Cardiac muscle cell (in vitro differentiated cells and primary cell): ENCODE measurements around the gene SERPINA3. TPM values are rescaled to one million over a fixed set of nuclear protein-coding genes. Genes with fewer than 3 reads are reported as not detected.
"Not testable (repeated sequence)": the region's sequence is repeated elsewhere in the genome, so short reads cannot be mapped to it uniquely, and the experiment has no call there.

ENCODE experiments used
- DNase-seq, 2 donors: peaks; one replicate each; pipeline versions ENCODE4 v3.0.0 to v3.0.0-alpha.2; 2010 to 2017; ENCODE audit warnings: low read depth in 1 of 2, low spot score in 1 of 2
- H3K27ac ChIP-seq: fragments of 200-600 bp; sonication (generic); 2 replicates; pipeline ENCODE4 v1.5.1; 2016
- H3K27me3 ChIP-seq: fragments of 200-600 bp; sonication (generic); 2 replicates; pipeline ENCODE4 v1.6.0; 2016; ENCODE audit warnings: control low read depth
- H3K36me3 ChIP-seq: fragments of 200-600 bp; sonication (generic); 2 replicates; pipeline ENCODE4 v1.5.1; 2016; ENCODE audit warnings: control low read depth
- H3K4me1 ChIP-seq: fragments of 200-600 bp; sonication (generic); 2 replicates; pipeline ENCODE4 v1.8.1; 2017; ENCODE audit warnings: low read depth, mild to moderate bottlenecking, mixed run types
- H3K4me3 ChIP-seq: fragments of 200-600 bp; sonication (generic); 2 replicates; pipeline ENCODE4 v1.5.1; 2016; ENCODE audit warnings: mild to moderate bottlenecking
- H3K9me3 ChIP-seq: fragments of 200-600 bp; sonication (generic); 2 replicates; pipeline ENCODE4 v1.5.1; 2017; ENCODE audit warnings: low read depth, mild to moderate bottlenecking, control low read depth
- CTCF ChIP-seq: IDR thresholded peaks from 2 replicates; pipeline ENCODE4 v1.5.1; 2012; ENCODE audit warnings: low read depth, mild to moderate bottlenecking, low read length
- polyA plus RNA-seq: library from polyadenylated mRNA; unstranded; fragments of >200 nt; fragmentation: Nextera tagmentation; extraction: Ambion mirVana; gene quantifications from 2 replicates; pipeline ENCODE4 v1.2.1, GENCODE V29; 2016
- total RNA-seq: library from RNA; depleted of rRNA; stranded (reverse); fragments of >200 nt; gene quantifications from 2 replicates; pipeline ENCODE4 v1.2.3, GENCODE V29; 2016

Gene SERPINA3
- total and polyA plus RNA-seq, 2 experiments from 2014 or later: 0.31 TPM; not detected in 1

- no peak overlapping the region for H3K27ac ChIP-seq
- H3K9me3 ChIP-seq: no peaks in the 10 kb centered on the region
- no peaks in the 10 kb centered on the region for H3K4me1 ChIP-seq
- TF ChIP-seq CTCF: no peak
- H3K27me3 ChIP-seq: peaks cover 14% of the 10 kb centered on the region
- H3K4me3 ChIP-seq: no peak overlapping the region
- DNase-seq: no peak
- no peaks in the 10 kb centered on the region for H3K36me3 ChIP-seq
Observed at GRCh38 chr14:94635154-94635553, 23.0 kb downstream of the SERPINA3 start.

GRCh38 chr14:94636744-94637412, 24.7 kb downstream of the SERPINA3 start:
- Histone ChIP-seq H3K4me3 (no peak overlapping the region), H3K27me3 (peaks cover 14% of the 10 kb centered on the region), H3K4me1 (no peaks in the 10 kb centered on the region), H3K36me3 (no peaks in the 10 kb centered on the region), H3K9me3 (no peaks in the 10 kb centered on the region), H3K27ac (no peak overlapping the region)
- DNase-seq: peak; percentile 20 to 47
- peak; percentile 17 for TF ChIP-seq CTCF

GRCh38 chr14:94637814-94638213, 25.6 kb downstream of the SERPINA3 start:
- H3K27ac ChIP-seq, DNase-seq, H3K9me3 ChIP-seq, H3K4me3 ChIP-seq, H3K36me3 ChIP-seq, H3K4me1 ChIP-seq: not testable (repeated sequence)
- peaks cover 12% of the 10 kb centered on the region for H3K27me3 ChIP-seq

GRCh38 chr14:94638339-94638738, 26.1 kb downstream of the SERPINA3 start:
- Histone ChIP-seq H3K36me3 (no peaks in the 10 kb centered on the region), H3K27ac (no peak overlapping the region), H3K4me3 (no peak overlapping the region)

GRCh38 chr14:94638961-94639817, 27.0 kb downstream of the SERPINA3 start:
- no peak for TF ChIP-seq CTCF
- no peaks in the 10 kb centered on the region for H3K9me3 ChIP-seq
- H3K36me3 ChIP-seq: no peaks in the 10 kb centered on the region

More at GRCh38 chr14:94638339-94638738, 26.1 kb downstream of the SERPINA3 start:
- DNase-seq: no peak
- no peak for TF ChIP-seq CTCF
- no peaks in the 10 kb centered on the region for H3K9me3 ChIP-seq
- peaks cover 7% of the 10 kb centered on the region for H3K27me3 ChIP-seq
- H3K4me1 ChIP-seq: no peaks in the 10 kb centered on the region

More at GRCh38 chr14:94638961-94639817, 27.0 kb downstream of the SERPINA3 start:
- no peak overlapping the region for H3K4me3 ChIP-seq
- DNase-seq: no peak
- no peaks in the 10 kb centered on the region for H3K27me3 ChIP-seq
- H3K4me1 ChIP-seq: no peaks in the 10 kb centered on the region
- no peak overlapping the region for H3K27ac ChIP-seq
